HEK293 (cell line): ENCODE data around the gene TRPM2.

Experiments
- CTCF ChIA-PET: fragments of 350-600 bp; formaldehyde crosslinking; extraction: SDS; loops from one replicate; lab custom pipeline; 2021; ENCODE audit warnings: antibody characterized with exemption; lab: Yijun Ruan, JAX
- POLR2A ChIA-PET: fragments of 300-600 bp; formaldehyde crosslinking; extraction: SDS; loops from one replicate; lab custom pipeline; 2020; ENCODE audit warnings: antibody characterized with exemption, inconsistent platforms; lab: Yijun Ruan, JAX
- H3K27ac ChIP-seq: fragments of 200-500 bp; sonication (Bioruptor generic); 2 replicates; pipeline ENCODE4 v1.5.1; 2014; ENCODE audit warnings: low read depth, low read length, control low read depth, inconsistent platforms; ENCODE audit errors: extremely low read depth
- H3K36me3 ChIP-seq, 2 experiments: fragments of 200-500 bp in 1 of 2; sonication (Bioruptor generic) in 1 of 2; 1 replicate in 1 of 2; 2 replicates in 1 of 2; pipeline ENCODE4 v1.5.1; 2014 to 2017; ENCODE audit warnings: inconsistent platforms in 2 of 2, low read length in 2 of 2; ENCODE audit not compliant: control insufficient read depth in 2 of 2, insufficient read depth in 1 of 2
- H3K4me1 ChIP-seq: fragments of 200-500 bp; sonication (Bioruptor generic); 2 replicates; pipeline ENCODE4 v1.5.1; 2014; ENCODE audit warnings: mild to moderate bottlenecking, low read length, inconsistent platforms; ENCODE audit not compliant: control insufficient read depth, insufficient read depth
- H3K4me3 ChIP-seq: 2 replicates; pipeline ENCODE4 v1.5.1; 2011; ENCODE audit warnings: low read depth, mild to moderate bottlenecking, control low read depth, low read length, moderate library complexity
- H3K9me3 ChIP-seq: fragments of 200-500 bp; sonication (Bioruptor generic); 2 replicates; pipeline ENCODE4 v1.5.1; 2014; ENCODE audit warnings: low read depth, low read length, inconsistent platforms; ENCODE audit not compliant: control insufficient read depth, insufficient read depth
- ELK4 ChIP-seq: IDR thresholded peaks from 2 replicates; pipeline ENCODE4 v1.6.1; 2011; ENCODE audit warnings: mild to moderate bottlenecking, low read depth, low read length, borderline replicate concordance
- IKZF3 ChIP-seq: fragments of 450-650 bp; IDR thresholded peaks from 2 replicates; pipeline ENCODE4 v1.5.0; 2018; ENCODE audit warnings: missing biosample characterization, mild to moderate bottlenecking, missing genetic modification characterization, moderate library complexity
- INSM2 ChIP-seq: fragments of 450-650 bp; formaldehyde crosslinking; IDR thresholded peaks from 2 replicates; pipeline ENCODE4 v1.5.1; 2016; ENCODE audit warnings: missing biosample characterization, missing genetic modification characterization
- MEIS1 ChIP-seq: sonication (generic); formaldehyde crosslinking; IDR thresholded peaks from 2 replicates; pipeline ENCODE4 v1.8.1; 2022; ENCODE audit warnings: missing genetic modification reagents, mild to moderate bottlenecking, borderline replicate concordance
- SETDB1 ChIP-seq: IDR thresholded peaks from one replicate; pipeline ENCODE4 v1.6.1; 2017; ENCODE audit warnings: mild to moderate bottlenecking, low read length, moderate library complexity, mixed read lengths; ENCODE audit not compliant: insufficient read length
- SP2 ChIP-seq: fragments of 450-650 bp; formaldehyde crosslinking; IDR thresholded peaks from 2 replicates; pipeline ENCODE4 v1.5.1; 2016; ENCODE audit warnings: missing biosample characterization, missing genetic modification characterization
- ZBTB21 ChIP-seq: fragments of 450-650 bp; formaldehyde crosslinking; IDR thresholded peaks from 2 replicates; pipeline ENCODE4 v1.5.1; 2017; ENCODE audit warnings: missing biosample characterization, missing genetic modification characterization
- ZNF148 ChIP-seq: fragments of 450-650 bp; formaldehyde crosslinking; IDR thresholded peaks from 2 replicates; pipeline ENCODE4 v1.5.0; 2017; ENCODE audit warnings: missing biosample characterization, missing genetic modification characterization, borderline replicate concordance
- ZNF157 ChIP-seq: fragments of 450-650 bp; formaldehyde crosslinking; IDR thresholded peaks from 2 replicates; pipeline ENCODE4 v1.5.1; 2016; ENCODE audit warnings: missing biosample characterization, missing genetic modification characterization
- ZNF223 ChIP-seq: fragments of 450-650 bp; formaldehyde crosslinking; IDR thresholded peaks from 2 replicates; pipeline ENCODE4 v1.5.1; 2016; ENCODE audit warnings: missing biosample characterization, missing genetic modification characterization
- ZNF248 ChIP-seq: fragments of 450-650 bp; formaldehyde crosslinking; IDR thresholded peaks from 2 replicates; pipeline ENCODE4 v1.5.1; 2017; ENCODE audit warnings: missing biosample characterization, missing genetic modification characterization
- ZNF362 ChIP-seq: fragments of 450-650 bp; formaldehyde crosslinking; IDR thresholded peaks from 2 replicates; pipeline ENCODE4 v1.5.1; 2016; ENCODE audit warnings: missing biosample characterization, missing genetic modification characterization
- ZNF37A ChIP-seq: fragments of 450-650 bp; IDR thresholded peaks from 2 replicates; pipeline ENCODE4 v1.5.1; 2018; ENCODE audit warnings: missing biosample characterization, missing genetic modification characterization
- ZNF391 ChIP-seq: fragments of 450-650 bp; formaldehyde crosslinking; IDR thresholded peaks from 2 replicates; pipeline ENCODE4 v1.5.1; 2016; ENCODE audit warnings: low read depth, missing biosample characterization, missing genetic modification characterization, borderline replicate concordance
- ZNF514 ChIP-seq: fragments of 450-650 bp; formaldehyde crosslinking; IDR thresholded peaks from 2 replicates; pipeline ENCODE4 v1.5.1; 2016; ENCODE audit warnings: missing biosample characterization, missing genetic modification characterization
- ZNF530 ChIP-seq: fragments of 450-650 bp; formaldehyde crosslinking; IDR thresholded peaks from 2 replicates; pipeline ENCODE4 v1.5.1; 2016; ENCODE audit warnings: low read depth, missing biosample characterization, missing genetic modification characterization
- ZNF610 ChIP-seq: fragments of 450-650 bp; formaldehyde crosslinking; IDR thresholded peaks from 2 replicates; pipeline ENCODE4 v1.5.1; 2016; ENCODE audit warnings: missing biosample characterization, missing genetic modification characterization, borderline replicate concordance
- ZNF777 ChIP-seq: fragments of 450-650 bp; formaldehyde crosslinking; IDR thresholded peaks from 2 replicates; pipeline ENCODE4 v1.5.1; 2017; ENCODE audit warnings: missing biosample characterization, missing genetic modification characterization, borderline replicate concordance
- ZNF843 ChIP-seq: fragments of 450-650 bp; formaldehyde crosslinking; IDR thresholded peaks from 2 replicates; pipeline ENCODE4 v1.5.1; 2016; ENCODE audit warnings: missing biosample characterization, missing genetic modification characterization
- ZXDB ChIP-seq: fragments of 450-650 bp; formaldehyde crosslinking; IDR thresholded peaks from 2 replicates; pipeline ENCODE4 v1.5.1; 2016; ENCODE audit warnings: missing biosample characterization, missing genetic modification characterization

Gene TRPM2

GRCh38 chr21:44383216-44383615 is 29.8 kb downstream of the TRPM2 start:
- Histone ChIP-seq H3K9me3 (no peaks in the 10 kb centered on the region), H3K4me3 (no peak overlapping the region), H3K36me3 (no peaks in the 10 kb centered on the region), H3K27ac (no peak overlapping the region), H3K4me1 (no peaks in the 10 kb centered on the region)
- TF ChIP-seq ZNF610 (tag by site-specific recombination) (no peak), ZNF514 (tag by site-specific recombination) (no peak), ZNF777 (tag by site-specific recombination) (no peak), ZNF530 (no peak), ZNF157 (tag by site-specific recombination) (no peak), IKZF3 (tag by site-specific recombination) (no peak)
- ChIA-PET CTCF (interaction anchor here (0.8 kb wide), 1 partner anchor 106 kb away, joined by 6 read pairs; no protein-coding TSS in a partner anchor), POLR2A (no interaction called here)

GRCh38 chr21:44384968-44385367 is 31.5 kb downstream of the TRPM2 start:
- Histone ChIP-seq H3K4me3 (no peak overlapping the region), H3K9me3 (no peaks in the 10 kb centered on the region), H3K27ac (no peak overlapping the region), H3K4me1 (no peaks in the 10 kb centered on the region), H3K36me3 (no peaks in the 10 kb centered on the region)
- TF ChIP-seq SETDB1: peak; percentile 72
- TF ChIP-seq ELK4: no peak
- ChIA-PET POLR2A (no interaction called here), CTCF (no interaction called here)

- Histone ChIP-seq H3K4me3 (no peak overlapping the region), H3K4me1 (no peaks in the 10 kb centered on the region), H3K27ac (no peak overlapping the region), H3K9me3 (no peaks in the 10 kb centered on the region), H3K36me3 (no peaks in the 10 kb centered on the region)
- ChIA-PET CTCF (no interaction called here), POLR2A (no interaction called here)
- no peak for TF ChIP-seq ZNF843 (tag by site-specific recombination)
- TF ChIP-seq ZNF248 (tag by site-specific recombination): no peak
- no peak for TF ChIP-seq ZBTB21 (tag by site-specific recombination)
- no peak for TF ChIP-seq ZNF37A (tag by site-specific recombination)
- TF ChIP-seq ZNF362: no peak
- no peak for TF ChIP-seq ZNF148 (tag by site-specific recombination)
- no peak for TF ChIP-seq ZXDB
- no peak for TF ChIP-seq ZNF391 (tag by site-specific recombination)
- no peak for TF ChIP-seq MEIS1
- TF ChIP-seq INSM2 (tag by site-specific recombination): no peak
- no peak for TF ChIP-seq ZNF223 (tag by site-specific recombination)
- TF ChIP-seq SP2: no peak
Observed at GRCh38 chr21:44389335-44389734, 35.9 kb downstream of the TRPM2 start.
